ENCODE results near the gene GAREM2.
"Not testable (repeated sequence)": the region's sequence is repeated elsewhere in the genome, so short reads cannot be mapped to it uniquely, and the experiment has no call there.

The GAREM2 gene

GRCh38 chr2:26148501-26148900 is 24.4 kb upstream of the GAREM2 start:
- no peaks in the 10 kb centered on the region for H3K4me1 ChIP-seq (ENCODE audit: control insufficient read depth, insufficient read depth, low read length)
- no peaks in the 10 kb centered on the region for H3K9me3 ChIP-seq (ENCODE audit: control insufficient read depth, low read length)
- no peak overlapping the region for H3K9ac ChIP-seq (ENCODE audit: low read length)
- peak; percentile 9 for DNase-seq (ENCODE audit: low read depth)
- no peaks in the 10 kb centered on the region for H3K36me3 ChIP-seq (ENCODE audit: control insufficient read depth, insufficient read depth, low read length, severe bottlenecking)
- H3K27me3 ChIP-seq (replicated peaks; ENCODE audit: control insufficient read depth, insufficient read depth, low read length): peaks cover 8% of the 10 kb centered on the region
- H3K4me3 ChIP-seq (ENCODE audit: low read length): no peak overlapping the region

GRCh38 chr2:26150243-26150642 is 22.6 kb upstream of the GAREM2 start:
- Histone ChIP-seq H3K36me3 (ENCODE audit: control insufficient read depth, insufficient read depth, low read length, severe bottlenecking) (no peaks in the 10 kb centered on the region), H3K4me1 (ENCODE audit: control insufficient read depth, insufficient read depth, low read length) (no peaks in the 10 kb centered on the region), H3K9ac (ENCODE audit: low read length) (no peak overlapping the region), H3K9me3 (ENCODE audit: control insufficient read depth, low read length) (peaks cover 7% of the 10 kb centered on the region), H3K27me3 (replicated peaks; ENCODE audit: control insufficient read depth, insufficient read depth, low read length) (peaks cover 8% of the 10 kb centered on the region), H3K4me3 (ENCODE audit: low read length) (no peak overlapping the region)
- no peak for DNase-seq (ENCODE audit: low read depth)

GRCh38 chr2:26157580-26157979 is 15.3 kb upstream of the GAREM2 start:
- H3K9ac ChIP-seq (ENCODE audit: low read length): no peak overlapping the region
- no peaks in the 10 kb centered on the region for H3K27me3 ChIP-seq (replicated peaks; ENCODE audit: control insufficient read depth, insufficient read depth, low read length)
- H3K36me3 ChIP-seq (ENCODE audit: control insufficient read depth, insufficient read depth, low read length, severe bottlenecking): no peaks in the 10 kb centered on the region
- no peaks in the 10 kb centered on the region for H3K4me1 ChIP-seq (ENCODE audit: control insufficient read depth, insufficient read depth, low read length)
- DNase-seq (ENCODE audit: low read depth): no peak
- no peak overlapping the region for H3K4me3 ChIP-seq (ENCODE audit: low read length)
- H3K9me3 ChIP-seq (ENCODE audit: control insufficient read depth, low read length): peaks cover 7% of the 10 kb centered on the region

- Histone ChIP-seq H3K9ac (ENCODE audit: low read length) (no peak overlapping the region), H3K4me3 (ENCODE audit: low read length) (no peak overlapping the region), H3K36me3 (ENCODE audit: control insufficient read depth, insufficient read depth, low read length, severe bottlenecking) (no peaks in the 10 kb centered on the region), H3K4me1 (ENCODE audit: control insufficient read depth, insufficient read depth, low read length) (no peaks in the 10 kb centered on the region), H3K9me3 (ENCODE audit: control insufficient read depth, low read length) (no peaks in the 10 kb centered on the region), H3K27me3 (replicated peaks; ENCODE audit: control insufficient read depth, insufficient read depth, low read length) (no peaks in the 10 kb centered on the region)
- DNase-seq (ENCODE audit: low read depth): no peak
These were observed 11.0 kb upstream of the GAREM2 start for GRCh38 chr2:26161926-26162325.

- Histone ChIP-seq H3K36me3 (ENCODE audit: control insufficient read depth, insufficient read depth, low read length, severe bottlenecking) (no peaks in the 10 kb centered on the region), H3K27me3 (replicated peaks; ENCODE audit: control insufficient read depth, insufficient read depth, low read length) (no peaks in the 10 kb centered on the region), H3K4me3 (ENCODE audit: low read length) (no peak overlapping the region), H3K9me3 (ENCODE audit: control insufficient read depth, low read length) (no peaks in the 10 kb centered on the region), H3K9ac (ENCODE audit: low read length) (no peak overlapping the region), H3K4me1 (ENCODE audit: control insufficient read depth, insufficient read depth, low read length) (no peaks in the 10 kb centered on the region)
- no peak for DNase-seq (ENCODE audit: low read depth)
These were observed 9.9 kb upstream of the GAREM2 start for GRCh38 chr2:26162963-26163362.

- Histone ChIP-seq H3K27me3 (replicated peaks; ENCODE audit: control insufficient read depth, insufficient read depth, low read length) (no peaks in the 10 kb centered on the region), H3K9ac (ENCODE audit: low read length) (no peak overlapping the region), H3K9me3 (ENCODE audit: control insufficient read depth, low read length) (no peaks in the 10 kb centered on the region), H3K36me3 (ENCODE audit: control insufficient read depth, insufficient read depth, low read length, severe bottlenecking) (no peaks in the 10 kb centered on the region), H3K4me1 (ENCODE audit: control insufficient read depth, insufficient read depth, low read length) (no peaks in the 10 kb centered on the region), H3K4me3 (ENCODE audit: low read length) (no peak overlapping the region)
- no peak for DNase-seq (ENCODE audit: low read depth)
These were observed 8.7 kb upstream of the GAREM2 start for GRCh38 chr2:26164231-26164630.

GRCh38 chr2:26164641-26165211 is 8.2 kb upstream of the GAREM2 start:
- Histone ChIP-seq H3K36me3 (ENCODE audit: control insufficient read depth, insufficient read depth, low read length, severe bottlenecking) (no peaks in the 10 kb centered on the region), H3K9me3 (ENCODE audit: control insufficient read depth, low read length) (no peaks in the 10 kb centered on the region), H3K4me3 (ENCODE audit: low read length) (no peak overlapping the region), H3K27me3 (replicated peaks; ENCODE audit: control insufficient read depth, insufficient read depth, low read length) (no peaks in the 10 kb centered on the region), H3K4me1 (ENCODE audit: control insufficient read depth, insufficient read depth, low read length) (no peaks in the 10 kb centered on the region), H3K9ac (ENCODE audit: low read length) (no peak overlapping the region)
- no peak for DNase-seq (ENCODE audit: low read depth)

GRCh38 chr2:26165403-26165802 is 7.5 kb upstream of the GAREM2 start:
- no peaks in the 10 kb centered on the region for H3K9me3 ChIP-seq (ENCODE audit: control insufficient read depth, low read length)
- H3K36me3 ChIP-seq (ENCODE audit: control insufficient read depth, insufficient read depth, low read length, severe bottlenecking): no peaks in the 10 kb centered on the region
- no peak overlapping the region for H3K9ac ChIP-seq (ENCODE audit: low read length)
- no peak for DNase-seq (ENCODE audit: low read depth)
- H3K27me3 ChIP-seq (replicated peaks; ENCODE audit: control insufficient read depth, insufficient read depth, low read length): no peaks in the 10 kb centered on the region
- H3K4me3 ChIP-seq (ENCODE audit: low read length): no peak overlapping the region
- no peaks in the 10 kb centered on the region for H3K4me1 ChIP-seq (ENCODE audit: control insufficient read depth, insufficient read depth, low read length)

GRCh38 chr2:26166541-26166940 is 6.3 kb upstream of the GAREM2 start:
- H3K4me1 ChIP-seq (ENCODE audit: control insufficient read depth, insufficient read depth, low read length); H3K36me3 ChIP-seq (ENCODE audit: control insufficient read depth, insufficient read depth, low read length, severe bottlenecking); H3K27me3 ChIP-seq (replicated peaks; ENCODE audit: control insufficient read depth, insufficient read depth, low read length); H3K9me3 ChIP-seq (ENCODE audit: control insufficient read depth, low read length); DNase-seq (ENCODE audit: low read depth); H3K9ac ChIP-seq (ENCODE audit: low read length); H3K4me3 ChIP-seq (ENCODE audit: low read length): not testable (repeated sequence)

GRCh38 chr2:26168785-26169184 is 4.1 kb upstream of the GAREM2 start:
- Histone ChIP-seq H3K9ac (ENCODE audit: low read length) (no peak overlapping the region), H3K4me1 (ENCODE audit: control insufficient read depth, insufficient read depth, low read length) (no peaks in the 10 kb centered on the region), H3K27me3 (replicated peaks; ENCODE audit: control insufficient read depth, insufficient read depth, low read length) (peaks cover 9% of the 10 kb centered on the region), H3K4me3 (ENCODE audit: low read length) (no peak overlapping the region), H3K9me3 (ENCODE audit: control insufficient read depth, low read length) (no peaks in the 10 kb centered on the region), H3K36me3 (ENCODE audit: control insufficient read depth, insufficient read depth, low read length, severe bottlenecking) (no peaks in the 10 kb centered on the region)
- no peak for DNase-seq (ENCODE audit: low read depth)

GRCh38 chr2:26169226-26169625 is 3.7 kb upstream of the GAREM2 start:
- no peaks in the 10 kb centered on the region for H3K4me1 ChIP-seq (ENCODE audit: control insufficient read depth, insufficient read depth, low read length)
- no peak for DNase-seq (ENCODE audit: low read depth)
- H3K36me3 ChIP-seq (ENCODE audit: control insufficient read depth, insufficient read depth, low read length, severe bottlenecking): no peaks in the 10 kb centered on the region
- peaks cover 12% of the 10 kb centered on the region for H3K27me3 ChIP-seq (replicated peaks; ENCODE audit: control insufficient read depth, insufficient read depth, low read length)
- no peaks in the 10 kb centered on the region for H3K9me3 ChIP-seq (ENCODE audit: control insufficient read depth, low read length)
- H3K9ac ChIP-seq (ENCODE audit: low read length): no peak overlapping the region
- H3K4me3 ChIP-seq (ENCODE audit: low read length): no peak overlapping the region

GRCh38 chr2:26169681-26170414 is 3.0 kb upstream of the GAREM2 start:
- Histone ChIP-seq H3K9ac (ENCODE audit: low read length) (no peak overlapping the region), H3K36me3 (ENCODE audit: control insufficient read depth, insufficient read depth, low read length, severe bottlenecking) (no peaks in the 10 kb centered on the region), H3K9me3 (ENCODE audit: control insufficient read depth, low read length) (no peaks in the 10 kb centered on the region), H3K4me1 (ENCODE audit: control insufficient read depth, insufficient read depth, low read length) (no peaks in the 10 kb centered on the region), H3K4me3 (ENCODE audit: low read length) (no peak overlapping the region), H3K27me3 (replicated peaks; ENCODE audit: control insufficient read depth, insufficient read depth, low read length) (peaks cover 18% of the 10 kb centered on the region)
- DNase-seq (ENCODE audit: low read depth): no peak
